Left lobe of liver (tissue), 2 donors: ENCODE data around the gene TMPRSS4. TPM values are rescaled to one million over a fixed set of nuclear protein-coding genes. Genes with fewer than 3 reads are reported as not detected.

Experiments
- ATAC-seq: fragments of 200-7000 bp; cut with Tn5 transposase; one replicate; pipeline ENCODE4 v1.9.1; 2020; ENCODE audit warnings: mild to moderate bottlenecking, moderate library complexity
- DNase-seq: peaks from one replicate; pipeline ENCODE4 v3.0.0-alpha.2; 2020; ENCODE audit warnings: low spot score
- total RNA-seq: library from RNA; stranded (reverse); gene quantifications from one replicate; pipeline ENCODE4 v1.2.1, GENCODE V29; 2021
- donor health status: DM: no; HTN: no; CAD: no; lungs with moderate emphysema.
- donor health status: DM: no; HTN: yes; CAD: no.

Gene TMPRSS4
- total RNA-seq, 1 donor from 2014 or later: not detected

DNA sequence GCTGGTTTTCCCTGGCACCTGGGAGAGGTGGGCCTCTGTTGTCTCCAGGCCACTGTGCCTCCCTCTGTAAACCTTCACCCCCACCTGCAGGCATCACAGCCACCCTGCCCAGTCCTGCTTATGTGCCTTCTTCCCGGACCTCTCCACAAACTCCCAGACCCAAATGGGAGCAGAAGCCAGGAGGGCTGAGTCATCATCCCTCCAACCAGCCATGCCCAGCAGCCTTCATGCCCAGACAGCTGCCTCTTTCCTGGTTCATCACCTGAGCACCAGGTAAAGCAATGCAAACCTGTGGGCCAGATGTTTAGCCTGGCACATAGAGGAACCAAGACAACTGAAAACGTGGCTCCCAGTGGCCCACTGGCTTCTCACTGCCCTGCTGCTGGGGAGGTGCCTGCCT, 2.1 kb upstream of the TMPRSS4 start:
- DNase-seq (no peak), ATAC-seq (no peak)

DNA sequence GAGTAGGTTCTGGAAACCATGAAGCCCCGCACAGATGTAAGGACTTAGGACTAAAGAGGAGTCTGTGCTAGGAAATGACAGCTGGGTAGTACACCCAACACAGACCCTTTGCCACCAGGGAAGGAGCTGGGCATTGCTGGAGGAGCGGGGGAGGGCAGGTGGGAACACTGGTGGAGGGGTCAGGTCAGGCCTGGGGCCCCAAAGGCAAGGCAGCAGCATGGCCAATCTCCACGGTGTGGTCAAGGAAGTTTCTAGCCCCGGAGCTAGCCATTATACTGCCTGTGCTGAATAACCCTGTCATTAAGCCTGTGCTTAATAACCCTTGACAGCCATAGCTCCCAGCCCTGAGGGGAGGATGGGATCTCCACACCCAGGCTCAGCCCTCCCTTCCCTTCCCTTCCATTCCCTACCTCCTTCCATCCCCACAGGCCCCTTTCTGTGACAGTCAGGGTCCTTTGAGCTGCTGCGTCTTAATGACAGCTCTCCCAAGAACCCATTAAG, 2.1 kb downstream of the TMPRSS4 start:
- ATAC-seq (no peak), DNase-seq (no peak)

- ATAC-seq (no peak), DNase-seq (no peak)
Observed at GRCh38 chr11:118079491-118079890, 2.6 kb downstream of the TMPRSS4 start.

- ATAC-seq (no peak), DNase-seq (no peak)
Observed at GRCh38 chr11:118080296-118080695, 3.4 kb downstream of the TMPRSS4 start.

DNA sequence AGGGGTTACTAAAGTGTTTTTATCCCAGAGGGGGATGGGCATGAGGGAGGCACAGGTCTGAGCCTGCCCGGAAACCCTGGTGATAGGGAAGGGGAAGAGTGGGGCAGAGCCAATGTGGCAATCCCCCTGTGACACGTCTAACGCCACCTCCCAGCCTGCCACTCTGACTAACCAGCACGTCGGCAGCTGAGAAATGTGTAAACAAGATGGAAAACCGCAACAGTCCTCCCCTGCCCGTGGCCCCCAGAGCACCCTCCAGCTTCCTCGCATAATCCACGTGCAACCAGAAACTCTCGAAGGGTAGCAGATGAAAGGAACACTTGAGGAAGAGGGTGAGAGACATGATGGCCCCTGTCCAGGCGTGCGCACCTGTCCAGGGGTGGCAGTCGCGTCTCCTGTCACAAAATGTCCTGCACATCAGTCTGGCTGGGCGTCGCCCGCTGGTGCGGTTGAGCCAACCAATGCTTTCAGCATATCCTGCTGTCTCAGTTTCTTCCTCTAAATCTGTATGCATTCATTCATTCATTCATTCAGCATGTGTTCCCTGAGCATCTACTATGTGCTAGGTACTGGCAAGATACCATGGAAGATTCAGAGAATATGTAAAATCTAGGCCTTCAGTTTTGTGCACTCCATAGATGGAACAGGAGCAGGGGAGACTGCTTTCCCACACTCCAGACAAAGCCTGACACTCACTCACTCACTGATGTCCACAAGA, 4.5 kb downstream of the TMPRSS4 start:
- DNase-seq (no peak), ATAC-seq (no peak)

GRCh38 chr11:118082880-118083552, 6.1 kb downstream of the TMPRSS4 start:
- DNase-seq (no peak), ATAC-seq (peak; percentile 37)

DNA sequence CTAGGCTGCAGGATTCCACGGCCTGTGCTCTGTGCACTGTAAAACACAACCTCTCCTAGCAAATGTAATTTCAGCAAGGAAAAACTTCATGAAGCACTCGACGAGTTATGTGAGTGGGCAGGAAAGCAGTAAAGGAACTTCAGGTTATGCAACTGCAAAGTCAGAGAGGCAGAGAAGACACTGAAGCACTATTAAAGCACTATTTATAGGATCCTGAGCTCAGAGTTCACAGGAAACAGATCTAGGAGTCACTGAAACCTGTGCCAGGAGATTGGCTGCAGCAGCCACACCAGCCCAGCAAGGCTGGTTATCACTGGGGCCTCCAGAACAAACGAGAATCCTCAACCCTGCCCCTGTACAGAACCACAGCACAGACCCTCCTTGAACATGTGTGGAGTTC, 7.4 kb downstream of the TMPRSS4 start:
- ATAC-seq (peak; percentile 41), DNase-seq (no peak)

GRCh38 chr11:118084656-118085055, 7.8 kb downstream of the TMPRSS4 start:
- ATAC-seq (no peak), DNase-seq (no peak)

DNA sequence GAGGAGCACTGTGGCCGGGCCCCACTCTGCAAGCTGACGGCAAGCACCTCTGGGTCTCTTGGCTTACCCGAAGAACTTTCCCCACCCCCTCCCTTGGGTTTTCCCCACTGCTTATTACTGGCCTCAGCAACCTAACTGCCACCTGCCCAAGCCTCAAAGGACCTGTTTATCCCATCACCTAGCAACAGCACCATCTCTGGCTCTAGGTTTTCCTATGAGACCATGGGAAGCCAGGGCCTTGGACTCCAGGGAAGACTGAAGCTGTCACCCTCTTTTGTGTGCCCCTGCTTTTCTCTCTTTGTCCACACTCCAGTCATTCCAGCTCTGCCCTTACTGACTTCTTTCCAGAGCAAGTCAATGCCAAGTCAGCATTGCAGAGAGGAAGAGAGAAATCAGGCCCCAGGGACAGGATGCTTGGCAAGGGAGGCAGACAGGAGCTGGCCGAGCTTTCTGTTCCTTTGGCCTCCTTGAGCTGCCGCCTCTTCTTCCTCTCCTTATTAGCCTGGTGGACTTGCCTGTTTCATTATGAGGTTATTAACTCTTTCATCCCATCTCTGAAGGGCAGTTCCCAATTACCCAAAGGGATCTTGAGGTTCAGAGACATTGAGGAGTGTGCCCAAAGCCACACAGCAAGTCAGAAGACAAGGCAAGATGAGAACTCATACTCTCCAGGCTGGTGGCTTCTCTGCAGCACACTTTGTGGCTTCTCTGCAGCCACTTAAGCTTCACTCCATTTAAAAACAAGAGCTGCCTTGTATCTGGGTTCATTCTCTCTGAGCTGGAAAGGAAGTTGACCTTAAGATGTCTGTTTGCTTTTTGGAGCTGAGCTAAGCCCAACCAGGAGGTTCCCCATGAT, 10.3 kb downstream of the TMPRSS4 start, which contains the start of gene SMIM35:
SMIM35 (minus strand) TSS at position 51 of the 856 bp plus-strand sequence. CDS start 206 bp downstream, outside the sequence.
- DNase-seq (no peak), ATAC-seq (no peak)

- DNase-seq (no peak), ATAC-seq (no peak)
Observed at GRCh38 chr11:118087931-118088330, 11.1 kb downstream of the TMPRSS4 start.

DNA sequence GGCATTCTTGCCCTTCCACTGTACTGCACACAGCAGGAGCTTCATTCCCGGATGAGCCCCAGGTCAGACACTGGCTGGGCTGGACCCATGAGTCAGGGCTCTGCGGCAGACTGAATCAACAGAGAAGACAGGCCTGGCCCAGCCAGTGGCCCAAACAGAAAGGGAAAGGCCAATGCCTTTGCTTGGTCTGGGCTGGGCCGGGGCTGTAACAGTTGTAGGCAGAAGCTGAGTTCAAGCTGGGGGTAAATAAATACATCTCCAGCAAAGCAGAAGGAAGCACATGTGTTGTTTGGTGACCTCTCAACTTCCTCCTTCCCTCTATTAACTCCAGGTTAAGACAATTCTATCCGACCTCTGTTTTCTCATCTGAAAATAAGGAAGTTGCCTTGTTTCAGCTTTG, 11.7 kb downstream of the TMPRSS4 start:
- peak; percentile 61 for ATAC-seq
- DNase-seq: no peak

GRCh38 chr11:118090545-118091162, 13.8 kb downstream of the TMPRSS4 start:
- no peak for ATAC-seq
- DNase-seq: no peak

- ATAC-seq (no peak), DNase-seq (no peak)
Observed at GRCh38 chr11:118091690-118092089, 14.8 kb downstream of the TMPRSS4 start.

DNA sequence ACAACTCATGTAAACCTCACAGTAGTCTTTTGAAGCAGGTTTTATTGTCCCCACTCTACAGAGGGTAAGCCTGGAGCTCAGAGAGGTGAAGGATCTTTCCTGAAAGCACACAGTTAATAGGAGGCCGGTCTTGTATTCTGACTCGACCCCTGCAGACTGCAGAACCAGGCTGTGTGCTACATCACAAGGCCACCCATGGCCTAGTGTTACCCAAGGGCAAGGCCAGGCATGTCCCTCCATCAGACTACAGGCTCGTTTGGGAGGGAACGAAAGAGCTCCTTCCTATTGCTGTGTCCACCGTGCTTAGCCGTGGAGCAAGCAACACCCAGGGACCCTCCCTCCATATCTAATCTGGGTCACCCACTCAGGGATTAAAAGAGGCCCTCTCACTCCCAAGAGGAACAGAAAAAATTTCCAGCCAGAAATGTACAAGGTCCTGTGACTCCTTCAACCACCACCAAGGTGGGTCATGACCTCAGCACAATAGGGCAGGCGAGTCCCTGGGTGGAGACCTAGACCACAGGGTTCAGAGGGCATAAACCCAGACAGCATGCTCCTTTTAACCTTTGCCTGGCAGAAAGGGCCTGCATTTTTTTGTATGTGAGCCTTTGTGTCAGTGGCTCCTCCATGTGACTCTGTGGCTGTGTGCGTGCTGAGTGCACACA, 16.2 kb downstream of the TMPRSS4 start:
- DNase-seq (no peak), ATAC-seq (peak; percentile 18)

DNA sequence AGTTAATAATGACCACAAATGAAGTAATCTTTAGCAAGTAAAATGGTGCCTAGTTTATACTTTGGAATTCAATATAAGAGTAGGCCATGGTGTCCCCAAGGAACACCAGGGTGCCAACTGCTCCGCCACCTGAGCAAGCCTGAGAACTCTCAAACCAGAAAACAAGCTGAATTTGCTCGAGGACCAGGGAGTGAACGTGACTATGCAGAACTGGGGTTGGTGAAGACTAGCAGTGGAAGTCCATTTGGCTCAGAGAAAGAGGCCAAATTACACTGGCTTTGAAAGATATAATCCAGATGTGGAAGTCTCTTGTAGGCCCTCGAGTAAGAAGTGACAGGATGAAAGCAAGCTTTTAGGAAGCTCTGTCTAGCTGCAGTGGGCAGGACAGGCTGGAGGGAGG, 18.6 kb downstream of the TMPRSS4 start:
- DNase-seq (no peak), ATAC-seq (no peak)

DNA sequence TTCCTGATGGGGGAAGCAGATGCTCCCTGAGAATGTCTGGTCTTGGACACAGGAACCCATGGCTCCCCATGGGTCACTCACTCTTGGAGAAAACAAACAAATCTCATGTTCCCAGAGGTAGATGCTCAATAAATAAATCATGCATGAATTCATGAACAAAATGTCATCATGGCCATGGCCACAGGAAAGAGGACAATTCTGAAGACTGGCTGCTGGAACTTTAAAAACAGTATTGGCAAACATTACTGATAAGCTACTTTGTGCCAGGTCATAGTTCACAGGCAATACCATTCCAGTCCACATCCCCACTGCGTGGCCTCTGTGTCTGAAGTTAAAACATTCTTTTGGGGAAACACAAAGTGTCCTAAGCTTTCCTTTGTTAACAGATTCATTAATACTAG, 19.1 kb downstream of the TMPRSS4 start:
- ATAC-seq (peak; percentile 79), DNase-seq (no peak)

- ATAC-seq: no peak
- no peak for DNase-seq
Observed at GRCh38 chr11:118098996-118099837, 22.3 kb downstream of the TMPRSS4 start.

GRCh38 chr11:118099838-118100556, 23.1 kb downstream of the TMPRSS4 start:
- no peak for DNase-seq
- no peak for ATAC-seq
